Endothelial cell of umbilical vein (primary cell): ENCODE results near the gene RNGTT.

Experiments
- EZH2 ChIP-seq: IDR thresholded peaks from 2 replicates; pipeline ENCODE4 v1.6.1; 2012; ENCODE audit warnings: borderline replicate concordance, low read depth, mild to moderate bottlenecking, moderate library complexity, low read length, inconsistent platforms; ENCODE audit not compliant: severe bottlenecking
- MYC ChIP-seq: IDR thresholded peaks from one replicate; pipeline ENCODE4 v1.6.1; 2011; ENCODE audit warnings: mild to moderate bottlenecking, low read depth, low read length
- POLR2A ChIP-seq: IDR thresholded peaks from 2 replicates; pipeline ENCODE4 v1.6.1; 2012; ENCODE audit warnings: low read depth, mild to moderate bottlenecking, control low read depth, low read length
- POLR2AphosphoS5 ChIP-seq: IDR thresholded peaks from 2 replicates; pipeline ENCODE4 v1.6.1; 2012; ENCODE audit warnings: low read depth, mild to moderate bottlenecking, control low read depth, low read length, moderate library complexity; ENCODE audit not compliant: insufficient read depth
- TF ChIP-seq, protein P1 (sequence below), 2 donors: IDR thresholded peaks; 1 replicate in 1 of 2; 2 replicates in 1 of 2; pipeline ENCODE4 v1.5.1; 2011; ENCODE audit warnings: low read length in 2 of 2, mild to moderate bottlenecking in 2 of 2, moderate library complexity in 2 of 2, control low read depth in 1 of 2, inconsistent platforms in 1 of 2, low read depth in 1 of 2; ENCODE audit not compliant: insufficient read depth in 1 of 2; ENCODE audit errors: extremely low read depth in 1 of 2

DNA sequence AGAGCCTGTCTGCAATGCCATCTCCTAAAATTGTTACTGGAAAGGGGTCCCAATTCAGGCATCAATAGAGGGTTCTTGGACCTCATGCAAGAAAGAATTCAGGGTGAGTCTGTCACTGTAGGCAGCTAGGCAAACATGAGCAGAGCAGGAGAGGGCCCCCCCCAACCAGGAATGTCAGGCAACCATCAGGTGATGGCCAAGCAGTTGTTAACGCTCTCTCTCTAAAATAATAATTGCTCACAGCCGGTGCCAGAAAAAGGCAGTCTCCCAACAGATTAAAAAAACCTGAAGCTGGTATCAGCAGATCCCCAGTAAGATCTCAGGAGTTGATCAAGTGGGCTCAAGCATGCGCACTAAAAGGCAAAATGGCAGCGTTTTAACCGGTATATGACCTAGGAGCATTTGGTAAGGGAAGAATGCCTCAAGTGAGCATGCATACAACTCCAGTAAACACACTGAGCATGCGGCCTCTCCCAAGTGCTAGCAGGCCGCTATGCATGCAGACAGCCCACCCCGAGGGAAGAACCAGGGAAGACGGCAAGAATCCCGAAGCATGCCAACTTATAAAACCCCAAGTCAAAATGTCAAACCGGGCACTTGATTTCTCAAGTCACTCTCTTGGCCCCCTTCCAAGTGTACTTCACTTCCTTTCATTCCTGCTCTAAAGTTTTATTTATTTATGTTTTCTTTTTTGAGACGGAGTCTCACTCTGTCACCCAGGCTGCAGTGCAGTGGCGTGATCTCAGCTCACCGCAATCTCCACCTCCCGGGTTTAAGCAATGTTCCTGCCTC lies 44.0 kb upstream of the RNGTT start:
- TF ChIP-seq, protein P1, sequence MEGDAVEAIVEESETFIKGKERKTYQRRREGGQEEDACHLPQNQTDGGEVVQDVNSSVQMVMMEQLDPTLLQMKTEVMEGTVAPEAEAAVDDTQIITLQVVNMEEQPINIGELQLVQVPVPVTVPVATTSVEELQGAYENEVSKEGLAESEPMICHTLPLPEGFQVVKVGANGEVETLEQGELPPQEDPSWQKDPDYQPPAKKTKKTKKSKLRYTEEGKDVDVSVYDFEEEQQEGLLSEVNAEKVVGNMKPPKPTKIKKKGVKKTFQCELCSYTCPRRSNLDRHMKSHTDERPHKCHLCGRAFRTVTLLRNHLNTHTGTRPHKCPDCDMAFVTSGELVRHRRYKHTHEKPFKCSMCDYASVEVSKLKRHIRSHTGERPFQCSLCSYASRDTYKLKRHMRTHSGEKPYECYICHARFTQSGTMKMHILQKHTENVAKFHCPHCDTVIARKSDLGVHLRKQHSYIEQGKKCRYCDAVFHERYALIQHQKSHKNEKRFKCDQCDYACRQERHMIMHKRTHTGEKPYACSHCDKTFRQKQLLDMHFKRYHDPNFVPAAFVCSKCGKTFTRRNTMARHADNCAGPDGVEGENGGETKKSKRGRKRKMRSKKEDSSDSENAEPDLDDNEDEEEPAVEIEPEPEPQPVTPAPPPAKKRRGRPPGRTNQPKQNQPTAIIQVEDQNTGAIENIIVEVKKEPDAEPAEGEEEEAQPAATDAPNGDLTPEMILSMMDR (IDR thresholded peaks at IDR 0.05; ENCODE audit: extremely low read depth in 1 of 2, insufficient read depth in 1 of 2, low read depth in 1 of 2, low read length in 2 of 2), result no peak
- TF ChIP-seq EZH2 (no peak), POLR2A (no peak), MYC (no peak), POLR2AphosphoS5 (no peak)
